Putamen (tissue), 1 donor: ENCODE data around the gene INIP.
"Not testable (repeated sequence)": the region's sequence is repeated elsewhere in the genome, so short reads cannot be mapped to it uniquely, and the experiment has no call there.

Source experiments
- DNase-seq: peaks from one replicate; pipeline ENCODE4 v3.0.0-alpha.2; 2016; ENCODE audit warnings: low spot score

The INIP gene

DNA sequence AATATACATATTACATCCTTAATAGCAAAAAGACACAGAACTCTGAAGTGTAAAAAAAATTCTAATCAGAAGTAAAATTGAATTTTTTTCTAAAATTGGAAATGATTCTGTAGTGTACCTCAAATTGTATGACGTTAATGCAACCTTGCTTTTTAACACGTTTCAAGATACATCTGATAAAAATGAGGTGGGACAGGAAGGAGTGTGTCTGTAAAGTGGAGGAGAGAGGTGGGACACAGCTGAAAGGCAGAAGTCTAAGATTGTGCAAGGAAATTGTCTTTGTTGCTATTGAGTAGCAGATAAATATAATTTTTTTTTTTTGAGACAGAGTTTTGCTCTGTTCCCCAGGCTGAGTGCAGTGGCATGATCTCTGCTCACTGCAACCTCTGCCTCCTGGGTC, 17.0 kb upstream of the INIP start:
- DNase-seq = no peak

DNA sequence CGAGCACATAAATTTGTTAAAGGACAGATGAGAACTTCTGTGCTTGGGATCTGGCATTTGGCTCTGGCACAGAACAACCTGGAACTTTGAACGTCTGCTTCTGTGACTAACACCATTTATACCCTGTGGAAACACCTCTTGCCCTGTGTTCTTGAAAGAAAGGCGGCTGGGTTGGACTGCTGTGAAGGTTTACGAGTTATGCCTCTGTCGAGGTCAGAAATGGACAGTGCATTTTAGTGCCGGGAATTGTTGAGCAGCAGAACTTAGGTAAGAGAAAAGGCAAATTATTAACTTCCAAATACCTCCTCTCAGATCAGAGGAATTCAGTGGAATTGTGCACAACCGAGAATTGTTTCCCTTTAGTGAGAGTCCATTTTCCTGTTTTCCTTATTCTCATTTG, 14.1 kb upstream of the INIP start:
- no peak for DNase-seq

GRCh38 chr9:112728401-112728800, 10.5 kb upstream of the INIP start:
- DNase-seq = no peak

GRCh38 chr9:112726428-112726827, 8.5 kb upstream of the INIP start:
- DNase-seq = no peak

GRCh38 chr9:112725961-112726360, 8.0 kb upstream of the INIP start:
- DNase-seq = no peak

DNA sequence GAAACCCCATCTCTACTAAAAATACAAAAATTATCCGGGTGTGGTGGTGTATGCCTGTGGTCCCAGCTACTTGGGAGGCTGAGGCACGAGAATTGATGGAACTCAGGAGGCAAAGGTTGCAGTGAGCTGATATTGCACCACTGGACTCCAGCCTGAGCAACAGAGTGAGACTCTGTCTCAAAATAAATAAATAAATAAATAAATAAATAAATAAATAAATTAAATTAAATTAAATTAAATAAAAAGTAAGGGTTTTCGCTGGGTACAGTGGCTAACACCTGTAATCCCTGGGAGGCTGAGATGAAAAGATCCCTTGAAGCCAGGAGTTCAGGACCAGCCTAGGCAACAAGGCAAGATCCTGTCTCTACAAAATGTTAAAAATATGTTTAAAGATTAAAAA, 4.8 kb upstream of the INIP start:
- not testable (repeated sequence) for DNase-seq

DNA sequence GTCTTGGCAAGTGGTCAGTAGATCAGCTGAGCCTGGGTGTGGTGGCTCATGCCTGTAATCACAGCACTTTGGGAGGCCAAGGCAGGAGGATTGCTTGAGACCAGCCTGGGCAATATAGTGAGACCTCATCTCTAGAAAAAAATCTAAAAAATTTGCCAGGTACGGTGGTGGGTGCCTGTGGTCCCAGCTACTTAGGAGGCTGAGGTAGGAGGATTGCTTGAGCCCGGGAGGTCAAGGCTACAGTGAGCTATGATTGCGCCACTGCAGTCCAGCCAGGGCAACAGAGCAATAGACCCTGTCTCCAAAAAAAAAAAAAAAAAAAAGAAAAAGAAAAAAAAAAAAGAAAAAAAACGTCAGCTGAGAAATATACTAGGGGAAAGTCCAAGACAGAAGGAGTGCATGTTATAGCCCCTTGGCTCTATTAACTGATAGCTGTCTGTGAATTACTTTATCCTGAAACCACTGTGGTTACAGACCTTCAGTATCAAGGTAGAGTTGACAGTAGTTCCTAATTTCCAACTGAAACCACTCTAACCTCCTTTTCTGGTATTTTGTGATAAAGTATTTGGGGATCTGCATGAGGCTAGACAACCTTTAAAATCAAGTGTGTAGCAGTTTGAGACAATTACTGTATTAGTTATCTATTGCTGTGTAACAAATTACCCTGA, 2.3 kb upstream of the INIP start:
- DNase-seq = no peak

GRCh38 chr9:112719696-112720095, 1.8 kb upstream of the INIP start:
- DNase-seq = no peak

- DNase-seq = no peak
Observed at GRCh38 chr9:112719241-112719691, 1.3 kb upstream of the INIP start.

- no peak for DNase-seq
Observed at GRCh38 chr9:112712678-112713077, 5.2 kb downstream of the INIP start.

DNA sequence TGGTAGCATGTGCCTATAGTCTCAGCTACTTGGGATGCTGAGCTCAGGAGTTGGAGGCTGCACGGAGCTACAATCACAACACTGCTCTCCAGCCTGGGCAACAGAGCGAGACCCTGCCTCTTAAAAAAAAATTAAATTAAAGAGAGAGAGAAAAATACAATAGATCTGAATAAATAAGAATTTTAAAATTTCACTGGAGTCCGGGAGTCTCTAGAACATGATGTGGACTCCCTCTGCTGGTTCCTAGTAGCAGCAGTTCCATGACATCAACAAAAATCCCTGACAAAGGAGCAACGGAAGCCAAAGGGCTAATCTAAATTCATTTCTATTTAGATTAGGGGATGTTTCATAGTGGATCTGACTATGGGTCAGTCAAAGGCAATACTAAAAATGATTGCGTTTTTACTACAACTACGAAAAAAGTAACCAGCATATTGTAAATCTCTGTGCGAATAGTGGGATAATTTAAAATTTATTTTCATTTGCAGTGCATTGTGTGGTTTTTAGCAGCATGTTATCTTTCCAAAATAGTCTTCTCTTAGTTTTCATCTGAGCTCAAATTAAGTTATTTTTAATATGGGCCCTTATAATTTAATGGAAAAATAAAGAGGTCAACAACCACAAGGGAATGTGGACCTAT, 6.7 kb downstream of the INIP start:
- DNase-seq = peak; percentile 64

- DNase-seq = peak; percentile 58
Observed at GRCh38 chr9:112705768-112706427, 12.0 kb downstream of the INIP start.

DNA sequence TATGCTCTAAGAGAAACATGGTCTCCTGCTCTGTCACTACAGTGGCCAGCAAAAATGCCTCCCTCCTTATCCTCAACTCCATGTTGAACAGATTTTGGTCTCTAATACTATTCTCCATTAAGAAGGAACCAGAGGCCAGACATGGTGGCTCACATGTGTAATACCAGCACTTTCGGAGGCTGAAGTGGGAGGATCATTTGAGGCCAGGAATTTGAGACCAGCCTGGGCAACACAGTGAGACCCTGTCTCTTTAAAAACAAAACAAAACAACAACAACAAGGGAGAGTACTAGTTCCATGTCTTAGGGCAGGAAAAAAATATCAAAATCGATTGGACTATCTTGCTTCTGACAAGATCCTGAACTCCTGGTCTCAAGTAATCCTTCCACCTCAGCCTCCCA, 14.6 kb downstream of the INIP start:
- no peak for DNase-seq

DNA sequence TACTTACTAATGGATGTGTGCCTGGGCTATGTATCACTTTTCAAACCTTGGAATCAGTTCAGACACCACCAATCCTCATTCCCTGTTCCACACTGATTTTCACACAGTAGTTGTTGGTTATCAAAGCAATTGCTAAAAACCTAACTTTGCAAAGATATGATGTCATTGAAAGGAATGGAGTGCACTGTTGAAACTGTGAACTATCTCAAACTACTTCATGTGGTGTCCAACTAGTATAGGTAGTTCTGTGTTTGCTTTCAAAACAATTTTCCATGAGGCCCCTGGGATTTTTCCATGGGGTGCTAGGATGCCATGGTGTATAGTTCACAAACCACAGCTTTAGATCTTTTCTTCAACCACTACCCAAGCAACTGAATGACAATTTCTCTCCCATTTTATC, 17.8 kb downstream of the INIP start:
- no peak for DNase-seq

- DNase-seq = no peak
Observed at GRCh38 chr9:112699230-112699629, 18.7 kb downstream of the INIP start.

GRCh38 chr9:112696461-112696860, 21.5 kb downstream of the INIP start:
- no peak for DNase-seq

DNA sequence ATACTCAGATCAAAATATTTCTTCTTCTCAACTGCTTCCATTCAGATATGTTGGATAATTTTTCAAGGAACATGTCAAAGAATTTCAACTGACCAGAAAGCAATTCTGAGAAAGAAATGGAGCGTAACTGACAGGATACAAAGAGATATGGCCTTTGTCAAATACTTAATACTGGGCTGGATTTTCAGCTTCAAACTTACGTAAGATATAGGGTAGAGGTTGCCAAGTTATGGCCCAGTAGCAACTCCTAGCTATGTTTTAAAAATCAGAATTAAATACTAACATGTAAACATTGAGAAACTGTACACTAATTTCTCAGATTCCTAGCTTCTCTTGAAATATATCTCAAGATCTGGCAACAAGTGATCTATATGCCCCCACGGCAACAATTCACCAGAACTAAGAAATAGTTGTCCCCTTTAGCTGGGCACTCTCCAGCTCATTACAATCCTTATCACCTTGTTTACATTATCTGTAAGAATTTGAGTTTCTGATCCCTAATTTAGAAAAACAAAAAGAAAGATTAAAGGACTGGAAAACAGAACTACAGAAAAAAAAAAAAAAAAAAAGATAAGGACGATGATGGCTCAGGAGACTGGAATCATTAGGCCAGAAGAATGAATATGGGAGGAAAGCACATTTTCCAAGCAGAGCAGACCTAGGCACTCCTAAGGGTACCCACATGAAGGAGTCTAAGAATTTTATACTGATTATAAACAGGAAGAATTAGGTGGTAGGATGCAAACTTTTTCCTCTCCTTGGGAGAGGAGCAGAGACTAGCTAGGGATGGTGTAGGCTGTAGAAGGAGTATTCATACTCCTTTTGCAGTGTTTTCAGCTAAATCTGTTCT, 23.0 kb downstream of the INIP start:
- DNase-seq = no peak

- DNase-seq = no peak
Observed at GRCh38 chr9:112689161-112689740, 28.7 kb downstream of the INIP start.

GRCh38 chr9:112680731-112681402, 37.0 kb downstream of the INIP start:
- no peak for DNase-seq

GRCh38 chr9:112677040-112677439, 40.9 kb downstream of the INIP start:
- no peak for DNase-seq

GRCh38 chr9:112673221-112673620, 44.7 kb downstream of the INIP start:
- DNase-seq = not testable (repeated sequence)
